GM12864 (cell line): ENCODE measurements around the gene XRCC5.
A peak's percentile ranks its signal among the peaks of the same experiment; 100 is the strongest.

Experiments used
- DNase-seq: peaks from one replicate; pipeline ENCODE4 v3.0.0-alpha.2; 2011; ENCODE audit warnings: low read depth
- H3K4me3 ChIP-seq: 2 replicates; pipeline ENCODE4 v1.5.1; 2011; ENCODE audit warnings: mild to moderate bottlenecking, low read depth, low read length, control low read depth
- TF ChIP-seq, protein P1 (sequence below): IDR thresholded peaks from 2 replicates; pipeline ENCODE4 v1.5.1; 2011; ENCODE audit warnings: low read depth, mild to moderate bottlenecking, moderate library complexity, low read length, control low read depth, inconsistent platforms; ENCODE audit errors: missing control alignments

Gene XRCC5

GRCh38 chr2:216210701-216211540 is 101.8 kb downstream of the XRCC5 start:
- no peak for DNase-seq
- TF ChIP-seq, protein P1, sequence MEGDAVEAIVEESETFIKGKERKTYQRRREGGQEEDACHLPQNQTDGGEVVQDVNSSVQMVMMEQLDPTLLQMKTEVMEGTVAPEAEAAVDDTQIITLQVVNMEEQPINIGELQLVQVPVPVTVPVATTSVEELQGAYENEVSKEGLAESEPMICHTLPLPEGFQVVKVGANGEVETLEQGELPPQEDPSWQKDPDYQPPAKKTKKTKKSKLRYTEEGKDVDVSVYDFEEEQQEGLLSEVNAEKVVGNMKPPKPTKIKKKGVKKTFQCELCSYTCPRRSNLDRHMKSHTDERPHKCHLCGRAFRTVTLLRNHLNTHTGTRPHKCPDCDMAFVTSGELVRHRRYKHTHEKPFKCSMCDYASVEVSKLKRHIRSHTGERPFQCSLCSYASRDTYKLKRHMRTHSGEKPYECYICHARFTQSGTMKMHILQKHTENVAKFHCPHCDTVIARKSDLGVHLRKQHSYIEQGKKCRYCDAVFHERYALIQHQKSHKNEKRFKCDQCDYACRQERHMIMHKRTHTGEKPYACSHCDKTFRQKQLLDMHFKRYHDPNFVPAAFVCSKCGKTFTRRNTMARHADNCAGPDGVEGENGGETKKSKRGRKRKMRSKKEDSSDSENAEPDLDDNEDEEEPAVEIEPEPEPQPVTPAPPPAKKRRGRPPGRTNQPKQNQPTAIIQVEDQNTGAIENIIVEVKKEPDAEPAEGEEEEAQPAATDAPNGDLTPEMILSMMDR, result no peak

DNA sequence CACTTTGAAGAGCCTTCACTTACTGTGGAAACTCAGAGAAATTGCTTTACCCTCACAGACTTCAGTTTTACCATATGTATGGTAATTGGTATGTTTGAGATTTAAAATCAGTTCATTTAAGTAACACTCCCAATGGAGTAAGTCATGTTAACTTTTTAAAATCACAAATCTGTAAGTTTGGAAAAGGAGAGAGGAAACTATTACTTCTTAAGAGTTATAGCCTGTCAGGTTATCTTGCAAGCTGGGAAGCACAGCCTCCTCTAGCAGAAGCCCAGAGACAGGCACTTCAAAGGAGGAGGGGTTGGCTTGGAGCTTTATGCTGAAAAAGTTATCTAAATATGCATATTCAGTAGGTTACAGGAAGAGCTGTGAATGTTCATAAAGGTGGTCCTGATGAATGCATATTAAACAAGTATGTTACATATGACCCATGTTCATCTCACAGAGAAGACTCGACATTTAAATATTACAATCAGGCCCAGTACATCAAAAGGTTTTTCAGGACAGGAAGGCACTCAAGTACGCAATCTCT is 102.5 kb downstream of the XRCC5 start:
- no peak overlapping the region for H3K4me3 ChIP-seq
- TF ChIP-seq, protein P1, result no peak
- no peak for DNase-seq

More at GRCh38 chr2:216210701-216211540, 101.8 kb downstream of the XRCC5 start:
- no peak overlapping the region for H3K4me3 ChIP-seq

DNA sequence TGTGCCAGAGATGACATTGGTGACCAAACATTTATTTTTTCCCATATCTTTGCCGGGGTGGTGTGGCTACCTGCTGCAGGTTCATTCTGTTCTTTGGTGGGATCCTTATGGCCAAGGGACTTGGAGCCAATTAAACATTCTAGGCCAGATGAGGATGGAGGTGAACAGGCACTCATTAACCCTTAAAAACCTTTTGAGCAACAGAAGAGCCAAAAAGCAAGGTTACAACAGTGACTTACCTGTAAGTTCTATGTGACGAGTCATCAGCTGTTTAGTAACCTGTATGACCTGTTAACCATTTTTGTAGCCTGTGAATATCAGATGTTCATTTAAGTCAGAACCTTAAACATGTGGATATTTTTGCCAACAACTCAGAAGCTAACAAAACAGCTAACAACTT is 105.6 kb downstream of the XRCC5 start:
- no peak for DNase-seq
- TF ChIP-seq, protein P1, result no peak
- no peak overlapping the region for H3K4me3 ChIP-seq

DNA sequence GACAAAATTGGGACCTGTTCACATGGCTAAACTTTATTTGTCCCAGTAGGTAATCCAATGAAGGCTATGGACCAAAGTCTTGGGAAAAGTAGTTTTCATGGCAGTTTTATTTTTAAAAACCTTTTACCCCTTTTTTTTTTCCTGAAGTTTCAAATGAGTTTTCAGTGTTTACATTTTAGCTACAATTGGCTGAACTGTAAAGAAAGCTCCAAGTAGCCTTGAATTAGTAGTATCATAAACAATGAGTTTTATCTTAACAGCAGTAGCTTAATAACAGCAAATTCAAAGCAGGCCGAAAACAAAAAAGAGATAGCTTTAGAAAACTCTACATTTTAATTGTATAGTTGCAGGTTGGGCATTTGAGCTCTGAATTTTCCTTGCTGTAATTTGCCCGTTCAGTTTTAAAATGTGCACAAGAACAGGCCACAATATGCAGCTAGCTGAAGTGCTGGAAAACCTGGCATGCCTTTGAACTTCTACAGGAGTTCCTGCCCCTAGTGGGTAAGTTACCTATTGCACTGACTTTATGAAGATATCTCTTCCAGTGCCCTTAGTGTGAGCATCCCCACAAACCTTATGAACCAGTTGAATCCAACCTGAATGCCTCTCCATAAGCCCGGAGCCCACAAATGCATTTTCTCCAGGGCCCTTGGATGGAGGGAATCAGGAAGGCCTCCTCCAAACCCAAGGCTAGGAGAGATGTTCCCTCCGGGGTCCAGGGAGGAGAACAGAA is 106.7 kb downstream of the XRCC5 start:
- DNase-seq, result no peak
- no peak overlapping the region for H3K4me3 ChIP-seq
- TF ChIP-seq, protein P1, result peak; percentile 67

- TF ChIP-seq, protein P1, result no peak
- DNase-seq, result no peak
- H3K4me3 ChIP-seq, result no peak overlapping the region
These were observed 108.1 kb downstream of the XRCC5 start for GRCh38 chr2:216216951-216217903.

DNA sequence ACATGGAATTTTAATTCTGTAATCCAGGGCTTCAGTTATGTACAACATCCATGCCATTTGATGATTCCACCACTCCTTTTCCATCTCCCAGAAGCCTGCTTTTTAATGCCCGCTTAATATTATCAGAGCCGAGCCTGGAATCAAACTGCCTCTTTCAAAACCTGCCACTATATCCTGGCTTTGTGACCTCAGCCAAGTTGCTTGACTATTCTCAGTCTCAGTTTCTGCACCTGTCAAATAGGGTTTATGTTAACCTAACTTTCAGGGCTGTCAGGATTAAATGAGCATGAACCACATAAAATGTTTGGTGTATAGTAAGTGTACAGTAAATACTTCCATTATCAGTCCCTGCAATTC is 108.7 kb downstream of the XRCC5 start:
- peak; percentile 22 for DNase-seq
- H3K4me3 ChIP-seq, result no peak overlapping the region
- TF ChIP-seq, protein P1, result no peak
